Measurements from ENCODE around the gene CXXC5.

CXXC5 gene

DNA sequence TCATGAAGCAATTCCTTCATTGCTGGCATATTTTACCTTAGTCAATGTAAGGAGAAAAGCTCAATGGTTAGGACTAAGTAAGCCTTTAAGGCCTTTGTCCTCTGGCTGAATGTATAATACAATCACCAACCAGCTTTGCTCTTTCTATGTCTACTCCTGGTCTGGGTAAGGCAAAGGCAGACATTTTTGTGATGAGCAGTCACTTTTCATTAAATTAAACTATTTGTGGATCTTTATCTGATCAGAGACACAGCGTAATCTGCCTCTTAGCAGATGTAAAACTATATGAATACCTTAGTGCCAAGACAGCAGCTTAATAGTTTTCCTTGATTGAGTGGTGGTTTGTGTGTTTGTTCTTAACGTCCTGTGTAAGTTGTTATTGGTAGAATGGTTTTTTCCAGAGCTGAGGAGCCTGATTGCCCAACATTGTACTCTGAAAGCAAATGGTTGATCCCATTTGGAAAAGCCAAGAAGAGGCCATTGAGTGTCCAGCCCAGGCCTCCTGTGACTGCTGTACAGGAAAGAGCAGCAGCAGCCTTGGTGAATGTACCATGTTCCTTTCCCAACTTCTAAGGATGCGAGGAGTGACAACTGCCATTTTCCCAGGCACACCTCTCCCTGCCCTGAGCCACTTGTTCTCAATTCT, 16.5 kb upstream of the CXXC5 start:
- H3K9ac ChIP-seq = no peak overlapping the region
- H3K4me2 ChIP-seq = no peak overlapping the region

DNA sequence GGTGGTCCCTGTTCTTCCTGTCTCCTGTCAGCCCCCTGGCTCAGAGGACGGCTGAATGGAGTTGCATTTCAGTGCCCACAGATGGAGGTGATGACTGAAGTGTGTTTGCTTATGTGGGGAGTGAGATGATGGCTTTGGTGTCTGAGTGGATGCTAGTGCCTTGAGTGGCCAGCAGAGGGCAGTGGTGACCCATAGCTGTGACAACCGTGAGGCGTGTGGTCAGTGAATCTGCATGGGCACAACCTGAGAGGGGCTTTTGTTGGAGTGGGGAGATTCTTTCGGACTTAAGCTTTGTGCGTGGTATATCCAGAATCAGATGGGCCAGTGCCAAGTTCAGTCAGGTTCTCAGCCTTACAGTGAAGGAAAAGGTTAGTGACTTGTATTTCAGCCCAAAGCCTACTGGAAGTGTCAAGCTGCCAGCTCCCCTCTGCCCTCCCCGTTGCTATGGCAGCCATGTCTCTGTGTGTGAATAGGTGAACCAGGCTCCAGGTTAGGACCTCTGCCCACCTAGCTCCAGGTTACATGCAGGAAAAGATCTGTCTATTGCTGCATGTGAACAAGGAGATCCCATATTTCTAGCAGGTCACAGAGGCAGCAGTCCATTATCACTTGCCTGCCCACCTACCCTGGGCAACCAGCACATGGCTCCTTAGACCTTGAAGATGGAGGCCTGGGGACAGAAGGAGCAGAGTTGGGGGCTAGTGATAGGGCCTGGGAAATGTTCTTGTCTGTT, 14.7 kb upstream of the CXXC5 start:
- Histone ChIP-seq H3K9ac (no peak overlapping the region; the same call in 1 of the 2 replicates), H3K27ac (peak overlapping the region; percentile 98; the same call in 1 of the 2 replicates), H2AFZ (ENCODE audit: low read depth) (no peak overlapping the region), H4K20me1 (ENCODE audit: insufficient read depth) (no peaks in the 10 kb centered on the region), H3K27me3 (ENCODE audit: insufficient read depth, low read depth) (no peaks in the 10 kb centered on the region), H3K36me3 (ENCODE audit: insufficient read depth) (no peaks in the 10 kb centered on the region; the same call in 1 of the 2 replicates), H3K4me1 (ENCODE audit: low read depth, poor library complexity, severe bottlenecking) (peaks cover 59% of the 10 kb centered on the region), H3K4me3 (IDR thresholded peaks at IDR 0.05; ENCODE audit: insufficient read depth, low read depth, low read length) (no peak overlapping the region), H3K4me2 (peak overlapping the region; percentile 86; the same call in 1 of the 2 replicates), H3K79me2 (ENCODE audit: insufficient read depth, low read depth) (no peaks in the 10 kb centered on the region)
- TF ChIP-seq, protein P1, sequence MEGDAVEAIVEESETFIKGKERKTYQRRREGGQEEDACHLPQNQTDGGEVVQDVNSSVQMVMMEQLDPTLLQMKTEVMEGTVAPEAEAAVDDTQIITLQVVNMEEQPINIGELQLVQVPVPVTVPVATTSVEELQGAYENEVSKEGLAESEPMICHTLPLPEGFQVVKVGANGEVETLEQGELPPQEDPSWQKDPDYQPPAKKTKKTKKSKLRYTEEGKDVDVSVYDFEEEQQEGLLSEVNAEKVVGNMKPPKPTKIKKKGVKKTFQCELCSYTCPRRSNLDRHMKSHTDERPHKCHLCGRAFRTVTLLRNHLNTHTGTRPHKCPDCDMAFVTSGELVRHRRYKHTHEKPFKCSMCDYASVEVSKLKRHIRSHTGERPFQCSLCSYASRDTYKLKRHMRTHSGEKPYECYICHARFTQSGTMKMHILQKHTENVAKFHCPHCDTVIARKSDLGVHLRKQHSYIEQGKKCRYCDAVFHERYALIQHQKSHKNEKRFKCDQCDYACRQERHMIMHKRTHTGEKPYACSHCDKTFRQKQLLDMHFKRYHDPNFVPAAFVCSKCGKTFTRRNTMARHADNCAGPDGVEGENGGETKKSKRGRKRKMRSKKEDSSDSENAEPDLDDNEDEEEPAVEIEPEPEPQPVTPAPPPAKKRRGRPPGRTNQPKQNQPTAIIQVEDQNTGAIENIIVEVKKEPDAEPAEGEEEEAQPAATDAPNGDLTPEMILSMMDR (conservative IDR thresholded peaks at IDR 0.05; ENCODE audit: low read depth, low read length) = peak; percentile 96

More for the DNA sequence above, 16.5 kb upstream of the CXXC5 start:
- Histone ChIP-seq H3K4me1 (ENCODE audit: low read depth, poor library complexity, severe bottlenecking) (peaks cover 47% of the 10 kb centered on the region), H3K4me3 (IDR thresholded peaks at IDR 0.05; ENCODE audit: insufficient read depth, low read depth, low read length) (no peak overlapping the region), H2AFZ (ENCODE audit: low read depth) (no peak overlapping the region), H3K79me2 (ENCODE audit: insufficient read depth, low read depth) (no peaks in the 10 kb centered on the region), H4K20me1 (ENCODE audit: insufficient read depth) (no peaks in the 10 kb centered on the region), H3K27me3 (ENCODE audit: insufficient read depth, low read depth) (no peaks in the 10 kb centered on the region), H3K27ac (peak overlapping the region; percentile 29; the same call in 1 of the 2 replicates), H3K36me3 (ENCODE audit: insufficient read depth) (no peaks in the 10 kb centered on the region; the same call in 1 of the 2 replicates)
- TF ChIP-seq, protein P1 (conservative IDR thresholded peaks at IDR 0.05; ENCODE audit: low read depth, low read length) = no peak

DNA sequence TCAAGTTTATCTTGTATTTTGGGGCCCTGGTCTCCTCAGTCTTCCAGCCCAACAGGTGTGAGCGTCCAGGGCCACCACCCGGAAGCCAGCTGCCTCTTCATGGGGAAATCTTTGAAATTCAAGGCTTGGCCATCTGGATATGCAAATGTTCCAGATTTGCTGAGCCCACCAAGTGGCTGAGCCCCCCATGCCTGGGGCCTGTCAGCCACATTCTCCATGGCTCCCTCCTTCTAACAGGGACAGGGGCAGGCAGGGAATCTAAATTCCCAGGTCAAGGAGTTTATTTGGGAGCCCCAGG, 14.2 kb upstream of the CXXC5 start:
- Histone ChIP-seq H2AFZ (ENCODE audit: low read depth) (no peak overlapping the region), H3K9ac (no peak overlapping the region; the same call in 1 of the 2 replicates), H3K27me3 (ENCODE audit: insufficient read depth, low read depth) (no peaks in the 10 kb centered on the region), H3K4me1 (ENCODE audit: low read depth, poor library complexity, severe bottlenecking) (peaks cover 64% of the 10 kb centered on the region), H3K36me3 (ENCODE audit: insufficient read depth) (no peaks in the 10 kb centered on the region; the same call in 1 of the 2 replicates), H4K20me1 (ENCODE audit: insufficient read depth) (no peaks in the 10 kb centered on the region), H3K4me2 (peak overlapping the region; percentile 86; the same call in 1 of the 2 replicates), H3K27ac (peak overlapping the region; percentile 98; the same call in 1 of the 2 replicates), H3K4me3 (IDR thresholded peaks at IDR 0.05; ENCODE audit: insufficient read depth, low read depth, low read length) (no peak overlapping the region), H3K79me2 (ENCODE audit: insufficient read depth, low read depth) (no peaks in the 10 kb centered on the region)
- TF ChIP-seq, protein P1 (conservative IDR thresholded peaks at IDR 0.05; ENCODE audit: low read depth, low read length) = no peak

DNA sequence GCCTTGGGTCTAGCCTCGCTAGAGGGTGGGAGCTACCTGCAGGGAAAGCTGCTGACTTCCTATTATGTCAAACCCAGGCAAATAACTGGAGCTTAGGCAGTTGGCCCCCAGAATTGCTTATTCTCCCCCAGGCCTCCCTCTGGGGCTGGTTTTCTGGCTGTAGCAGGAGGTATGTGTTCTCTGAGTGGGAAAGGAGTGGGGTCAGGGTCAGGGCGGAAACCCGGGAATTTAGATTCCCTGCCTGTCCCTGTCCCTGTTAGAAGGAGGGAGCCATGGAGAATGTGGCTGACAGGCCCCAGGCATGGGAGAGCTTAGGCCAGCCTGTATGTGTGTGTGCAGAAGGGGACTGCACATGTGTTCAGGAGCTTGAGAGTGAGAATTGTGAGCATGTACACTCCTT, 13.6 kb upstream of the CXXC5 start:
- no peaks in the 10 kb centered on the region for H3K27me3 ChIP-seq (ENCODE audit: insufficient read depth, low read depth)
- TF ChIP-seq, protein P1 (conservative IDR thresholded peaks at IDR 0.05; ENCODE audit: low read depth, low read length) = no peak
- no peak overlapping the region; the same call in 1 of the 2 replicates for H3K9ac ChIP-seq
- no peaks in the 10 kb centered on the region; the same call in 1 of the 2 replicates for H3K36me3 ChIP-seq (ENCODE audit: insufficient read depth)
- no peak overlapping the region for H2AFZ ChIP-seq (ENCODE audit: low read depth)
- no peaks in the 10 kb centered on the region for H4K20me1 ChIP-seq (ENCODE audit: insufficient read depth)
- H3K4me3 ChIP-seq (IDR thresholded peaks at IDR 0.05; ENCODE audit: insufficient read depth, low read depth, low read length) = no peak overlapping the region
- peaks cover 70% of the 10 kb centered on the region for H3K4me1 ChIP-seq (ENCODE audit: low read depth, poor library complexity, severe bottlenecking)
- peak overlapping the region; percentile 98; the same call in 1 of the 2 replicates for H3K27ac ChIP-seq
- no peaks in the 10 kb centered on the region for H3K79me2 ChIP-seq (ENCODE audit: insufficient read depth, low read depth)
- H3K4me2 ChIP-seq = peak overlapping the region; percentile 86; the same call in 1 of the 2 replicates

All from KMS-11 (cell line).